Endodermal cell (in vitro differentiated cells): ENCODE results near the gene FOXB1. TPM values are rescaled to one million over a fixed set of nuclear protein-coding genes. Genes with fewer than 3 reads are reported as not detected.

Source experiments
- DNase-seq: peaks from one replicate; pipeline ENCODE4 v3.0.0-alpha.2; 2017
- H3K27ac ChIP-seq: 2 replicates; pipeline ENCODE4 v1.5.1; 2013; ENCODE audit warnings: mild to moderate bottlenecking, low read depth, low read length, moderate library complexity
- H3K27me3 ChIP-seq: 2 replicates; pipeline ENCODE4 v1.6.1; 2013; ENCODE audit warnings: mild to moderate bottlenecking, low read length, moderate library complexity; ENCODE audit not compliant: insufficient read depth, control insufficient read depth, poor library complexity, severe bottlenecking
- H3K36me3 ChIP-seq: 2 replicates; pipeline ENCODE4 v1.7.0; 2013; ENCODE audit warnings: mild to moderate bottlenecking, low read length, moderate library complexity; ENCODE audit not compliant: control insufficient read depth, insufficient read depth
- H3K4me1 ChIP-seq: one replicate; pipeline ENCODE4 v1.7.0; 2013; ENCODE audit warnings: low read length; ENCODE audit not compliant: control insufficient read depth, insufficient read depth
- H3K4me3 ChIP-seq: 2 replicates; pipeline ENCODE4 v1.5.1; 2013; ENCODE audit warnings: mild to moderate bottlenecking, low read length, moderate library complexity
- H3K9ac ChIP-seq: 2 replicates; pipeline ENCODE4 v1.6.1; 2013; ENCODE audit warnings: mild to moderate bottlenecking, low read length, moderate library complexity; ENCODE audit not compliant: poor library complexity, severe bottlenecking; ENCODE audit errors: extremely low read depth
- H3K9me3 ChIP-seq: 2 replicates; pipeline ENCODE4 v1.6.1; 2013; ENCODE audit warnings: mild to moderate bottlenecking, low read length, moderate library complexity; ENCODE audit not compliant: control insufficient read depth
- H3K27ac Mint-ChIP-seq: 2 replicates; pipeline ENCODE4 v1.8.0; 2020; ENCODE audit warnings: mixed read lengths
- H3K27me3 Mint-ChIP-seq: 2 replicates; pipeline ENCODE4 v1.8.0; 2021; ENCODE audit warnings: mild to moderate bottlenecking, mixed read lengths; ENCODE audit not compliant: insufficient read depth
- H3K36me3 Mint-ChIP-seq: 2 replicates; pipeline ENCODE4 v1.8.0; 2020; ENCODE audit warnings: low read depth, mixed read lengths
- H3K4me1 Mint-ChIP-seq: 2 replicates; pipeline ENCODE4 v1.8.0; 2020; ENCODE audit warnings: mixed read lengths
- H3K4me3 Mint-ChIP-seq: 2 replicates; pipeline ENCODE4 v1.8.0; 2020; ENCODE audit warnings: mild to moderate bottlenecking, moderate library complexity, mixed read lengths
- H3K9me3 Mint-ChIP-seq: 2 replicates; pipeline ENCODE4 v1.8.0; 2020; ENCODE audit warnings: mild to moderate bottlenecking, mixed read lengths
- CTCF ChIP-seq: fragments of 200-600 bp; sonication (generic); conservative IDR thresholded peaks from 2 replicates; pipeline ENCODE4 v1.5.0; 2021; ENCODE audit warnings: antibody characterized with exemption, mild to moderate bottlenecking
- WGBS, 2 experiments: methylation state at CpG; one replicate each; pipeline versions ENCODE4 v1.1.5 to v1.1.7; 2013; ENCODE audit warnings: missing lambda C conversion rate in 2 of 2, mixed read lengths in 1 of 2; ENCODE audit not compliant: insufficient coverage in 1 of 2, insufficient read length in 1 of 2; 5-methylcytosine and 5-hydroxymethylcytosine counted together
- total RNA-seq, 2 donors: library from RNA; stranded (reverse); fragmentation: NEBNext Ultra II Directional in 1 of 2; extraction: Animal tissue kit (Norgen Biotek cat#: 25700) in 1 of 2; gene quantifications; 2 replicates in 1 of 2; 3 replicates in 1 of 2; pipeline ENCODE4 v1.2.1, GENCODE V29; 2021

FOXB1 gene
- total RNA-seq, 2 donors from 2014 or later, result 0.73 TPM; not detected in 1

- Histone ChIP-seq H3K36me3 (no peaks in the 10 kb centered on the region), H3K27ac (no peak overlapping the region), H3K27me3 (no peaks in the 10 kb centered on the region), H3K4me1 (no peaks in the 10 kb centered on the region), H3K4me3 (no peak overlapping the region), H3K9ac (no peak overlapping the region), H3K9me3 (peaks cover 18% of the 10 kb centered on the region)
- H3K36me3 Mint-ChIP-seq, result peaks cover 2% of the 10 kb centered on the region
- no peak overlapping the region for H3K4me3 Mint-ChIP-seq
- H3K9me3 Mint-ChIP-seq, result peaks cover 24% of the 10 kb centered on the region
- DNase-seq, result no peak
- WGBS, 2 experiments, result 83% methylated on average over 1 of the region's 1 CpG; no CpG with 5 or more reads in 1 of the 2 experiments
- H3K4me1 Mint-ChIP-seq, result peaks cover under 1% of the 10 kb centered on the region
- TF ChIP-seq CTCF, result no peak
- H3K27ac Mint-ChIP-seq, result no peak overlapping the region
- H3K27me3 Mint-ChIP-seq, result peaks cover 10% of the 10 kb centered on the region
Observed at GRCh38 chr15:60049948-60050347, 45.8 kb downstream of the FOXB1 start.

- TF ChIP-seq CTCF, result no peak
- H3K36me3 ChIP-seq, result no peaks in the 10 kb centered on the region
- no peak overlapping the region for H3K9ac ChIP-seq
- H3K27ac Mint-ChIP-seq, result no peak overlapping the region
- no peaks in the 10 kb centered on the region for H3K4me1 ChIP-seq
- peaks cover 2% of the 10 kb centered on the region for H3K36me3 Mint-ChIP-seq
- peaks cover 13% of the 10 kb centered on the region for H3K27me3 Mint-ChIP-seq
- no peak overlapping the region for H3K4me3 ChIP-seq
- H3K27me3 ChIP-seq, result no peaks in the 10 kb centered on the region
- WGBS, 2 experiments, result 91 to 100% methylated on average over 1 to 2 of the region's 2 CpGs
- H3K27ac ChIP-seq, result no peak overlapping the region
- no peak for DNase-seq
- peaks cover 18% of the 10 kb centered on the region for H3K9me3 ChIP-seq
- no peaks in the 10 kb centered on the region for H3K4me1 Mint-ChIP-seq
- peaks cover 24% of the 10 kb centered on the region for H3K9me3 Mint-ChIP-seq
- H3K4me3 Mint-ChIP-seq, result no peak overlapping the region
Observed at GRCh38 chr15:60052796-60053195, 48.7 kb downstream of the FOXB1 start.

GRCh38 chr15:60054472-60054871 lies 50.4 kb downstream of the FOXB1 start:
- H3K9me3 Mint-ChIP-seq, result peaks cover 21% of the 10 kb centered on the region

More at GRCh38 chr15:60054472-60054871, 50.4 kb downstream of the FOXB1 start:
- DNase-seq, result no peak
- Histone ChIP-seq H3K9ac (no peak overlapping the region), H3K4me3 (no peak overlapping the region), H3K4me1 (no peaks in the 10 kb centered on the region), H3K9me3 (peaks cover 17% of the 10 kb centered on the region), H3K36me3 (no peaks in the 10 kb centered on the region), H3K27me3 (no peaks in the 10 kb centered on the region), H3K27ac (no peak overlapping the region)
- Mint-ChIP-seq H3K27me3 (peaks cover 16% of the 10 kb centered on the region), H3K36me3 (peaks cover 2% of the 10 kb centered on the region), H3K4me3 (no peak overlapping the region), H3K27ac (no peak overlapping the region), H3K4me1 (no peaks in the 10 kb centered on the region)
- 96 to 100% methylated on average over 1 to 2 of the region's 2 CpGs for WGBS, 2 experiments
- no peak for TF ChIP-seq CTCF
